NCI-H69 (cell line): ENCODE results near the gene GATA5.

Experiments used
- DNase-seq: peaks from one replicate; lab custom pipeline; 2025; lab: John Stamatoyannopoulos, UW

The GATA5 gene

GRCh38 chr20:62415354-62416111, 60.3 kb downstream of the GATA5 start:
- DNase-seq: no peak

GRCh38 chr20:62413896-62414481, 61.8 kb downstream of the GATA5 start:
- DNase-seq: no peak
